H9 (cell line): ENCODE results near the gene SKIC2. TPM values are rescaled to one million over a fixed set of nuclear protein-coding genes. Genes with fewer than 3 reads are reported as not detected.

Experiments
- DNase-seq: peaks from one replicate; pipeline ENCODE4 v3.0.0-alpha.2; 2017
- H2AFZ ChIP-seq: one replicate; pipeline ENCODE4 v1.6.1; 2013; ENCODE audit warnings: mild to moderate bottlenecking, low read length, control low read depth, moderate library complexity
- H2AK5ac ChIP-seq: 2 replicates; pipeline ENCODE4 v1.6.1; 2013; ENCODE audit warnings: low read length, control low read depth, mixed read lengths; ENCODE audit not compliant: insufficient read length
- H2BK120ac ChIP-seq: one replicate; pipeline ENCODE4 v1.6.1; 2013; ENCODE audit warnings: low read depth, mild to moderate bottlenecking, low read length, control low read depth, inconsistent platforms; ENCODE audit not compliant: poor library complexity, severe bottlenecking
- H2BK12ac ChIP-seq: 2 replicates; pipeline ENCODE4 v1.6.1; 2013; ENCODE audit warnings: low read length, control low read depth, mixed read lengths, low read depth; ENCODE audit not compliant: insufficient read length
- H2BK15ac ChIP-seq: 2 replicates; pipeline ENCODE4 v1.6.1; 2013; ENCODE audit warnings: low read depth, low read length, control low read depth
- H2BK20ac ChIP-seq: one replicate; pipeline ENCODE4 v1.6.1; 2013; ENCODE audit warnings: low read depth, mild to moderate bottlenecking, low read length, control low read depth, inconsistent platforms; ENCODE audit not compliant: poor library complexity, severe bottlenecking
- H2BK5ac ChIP-seq: 2 replicates; pipeline ENCODE4 v1.6.1; 2013; ENCODE audit warnings: low read length, control low read depth, mixed read lengths; ENCODE audit not compliant: insufficient read length
- H3K14ac ChIP-seq: 2 replicates; pipeline ENCODE4 v1.6.1; 2013; ENCODE audit warnings: low read length, control low read depth; ENCODE audit not compliant: insufficient read depth
- H3K18ac ChIP-seq: 2 replicates; pipeline ENCODE4 v1.6.1; 2013; ENCODE audit warnings: low read depth, mild to moderate bottlenecking, mixed read lengths, low read length, control low read depth; ENCODE audit not compliant: insufficient read length
- H3K23ac ChIP-seq: 2 replicates; pipeline ENCODE4 v1.6.1; 2013; ENCODE audit warnings: low read length, control low read depth, mixed read lengths, low read depth; ENCODE audit not compliant: insufficient read length
- H3K23me2 ChIP-seq: 2 replicates; pipeline ENCODE4 v1.6.1; 2013; ENCODE audit warnings: low read depth, mild to moderate bottlenecking, mixed read lengths, low read length, control low read depth; ENCODE audit not compliant: insufficient read length, poor library complexity, severe bottlenecking
- H3K27ac ChIP-seq: 2 replicates; pipeline ENCODE4 v1.5.1; 2013; ENCODE audit warnings: low read length, control low read depth, mixed read lengths, low read depth; ENCODE audit not compliant: insufficient read length
- H3K27me3 ChIP-seq: 2 replicates; pipeline ENCODE4 v1.6.1; 2013; ENCODE audit warnings: low read length, control low read depth, inconsistent platforms; ENCODE audit not compliant: insufficient read depth
- H3K4ac ChIP-seq: 2 replicates; pipeline ENCODE4 v1.6.1; 2013; ENCODE audit warnings: low read depth, mild to moderate bottlenecking, control low read depth, inconsistent platforms, low read length, moderate library complexity
- H3K4me1 ChIP-seq: 2 replicates; pipeline ENCODE4 v1.6.1; 2013; ENCODE audit warnings: low read length, control low read depth, inconsistent platforms; ENCODE audit not compliant: insufficient read depth
- H3K4me2 ChIP-seq: 2 replicates; pipeline ENCODE4 v1.6.1; 2013; ENCODE audit warnings: low read length, control low read depth, mixed read lengths; ENCODE audit not compliant: insufficient read length, insufficient read depth
- H3K56ac ChIP-seq: 2 replicates; pipeline ENCODE4 v1.6.1; 2013; ENCODE audit warnings: low read depth, mild to moderate bottlenecking, mixed read lengths, low read length, control low read depth; ENCODE audit not compliant: insufficient read length
- H3K79me1 ChIP-seq: 2 replicates; pipeline ENCODE4 v1.6.1; 2013; ENCODE audit warnings: low read depth, mild to moderate bottlenecking, moderate library complexity, low read length, control low read depth, inconsistent platforms; ENCODE audit not compliant: insufficient read depth, poor library complexity, severe bottlenecking
- H3K79me2 ChIP-seq: 2 replicates; pipeline ENCODE4 v1.6.1; 2013; ENCODE audit warnings: low read length, control low read depth, inconsistent platforms; ENCODE audit not compliant: insufficient read depth
- H3K9ac ChIP-seq: 2 replicates; pipeline ENCODE4 v1.6.1; 2013; ENCODE audit warnings: low read length, control low read depth, mixed read lengths; ENCODE audit not compliant: insufficient read length; ENCODE audit errors: extremely low read depth
- H3K9me3 ChIP-seq: one replicate; pipeline ENCODE4 v1.6.1; 2013; ENCODE audit warnings: low read depth, low read length, inconsistent platforms; ENCODE audit not compliant: control insufficient read depth
- H3T11ph ChIP-seq: one replicate; pipeline ENCODE4 v1.6.1; 2013; ENCODE audit warnings: mild to moderate bottlenecking, low read length, control low read depth, inconsistent platforms
- H4K20me1 ChIP-seq: one replicate; pipeline ENCODE4 v1.6.1; 2013; ENCODE audit not compliant: control insufficient read depth, insufficient read length, insufficient read depth
- H4K5ac ChIP-seq: 2 replicates; pipeline ENCODE4 v1.6.1; 2013; ENCODE audit warnings: low read depth, mild to moderate bottlenecking, mixed read lengths, low read length, control low read depth; ENCODE audit not compliant: insufficient read length
- H4K8ac ChIP-seq: replicated peaks from 2 replicates; pipeline ENCODE4 v1.6.1; 2013; ENCODE audit warnings: low read length, control low read depth, mixed read lengths, low read depth; ENCODE audit not compliant: insufficient read length
- H4K91ac ChIP-seq: 2 replicates; pipeline ENCODE4 v1.6.1; 2013; ENCODE audit warnings: low read depth, mild to moderate bottlenecking, moderate library complexity, mixed read lengths, low read length, control low read depth; ENCODE audit not compliant: insufficient read length
- H3K27ac Mint-ChIP-seq, 3 experiments: 2 replicates in 2 of 3; 3 replicates in 1 of 3; pipeline ENCODE4 v1.8.0; 2020 to 2021; ENCODE audit warnings: mixed read lengths in 3 of 3, mild to moderate bottlenecking in 1 of 3, moderate library complexity in 1 of 3
- H3K27me3 Mint-ChIP-seq: 2 replicates; pipeline ENCODE4 v1.8.0; 2021; ENCODE audit warnings: low read depth, mild to moderate bottlenecking, moderate library complexity, mixed read lengths
- H3K36me3 Mint-ChIP-seq, 3 experiments: 2 replicates in 2 of 3; 3 replicates in 1 of 3; pipeline ENCODE4 v1.8.0; 2020 to 2021; ENCODE audit warnings: low read depth in 3 of 3, mixed read lengths in 3 of 3; ENCODE audit not compliant: insufficient read depth in 1 of 3
- H3K4me1 Mint-ChIP-seq, 2 experiments: 2 replicates each; pipeline ENCODE4 v1.8.0; 2020; ENCODE audit warnings: mixed read lengths in 2 of 2
- H3K4me3 Mint-ChIP-seq, 2 experiments: 2 replicates in 1 of 2; 3 replicates in 1 of 2; pipeline ENCODE4 v1.8.0; 2020 to 2021; ENCODE audit warnings: mild to moderate bottlenecking in 2 of 2, mixed read lengths in 2 of 2, moderate library complexity in 1 of 2
- H3K9me3 Mint-ChIP-seq, 2 experiments: 2 replicates in 1 of 2; 3 replicates in 1 of 2; pipeline ENCODE4 v1.8.0; 2020; ENCODE audit warnings: mild to moderate bottlenecking in 2 of 2, mixed read lengths in 2 of 2, moderate library complexity in 1 of 2
- CTCF ChIP-seq: fragments of 200-600 bp; sonication (generic); conservative IDR thresholded peaks from 3 replicates; pipeline ENCODE4 v1.8.0; 2021; ENCODE audit warnings: antibody characterized with exemption, mild to moderate bottlenecking
- WGBS: extraction: QIAGEN DNeasy Blood & Tissue Kit; methylation state at CpG from one replicate; pipeline ENCODE4 v1.1.7; 2013; ENCODE audit warnings: missing lambda C conversion rate, low lambda C conversion rate, mixed read lengths; ENCODE audit not compliant: insufficient read length; ENCODE audit errors: extremely low coverage; 5-methylcytosine and 5-hydroxymethylcytosine counted together
- total RNA-seq: library from RNA; stranded (reverse); gene quantifications from 2 replicates; pipeline ENCODE4 v1.2.1, GENCODE V29; 2021

Gene SKIC2
- total RNA-seq, 1 experiment from 2014 or later: 86.2 TPM

GRCh38 chr6:31966506-31966905 is 7.5 kb downstream of the SKIC2 start:
- Histone ChIP-seq H3K27me3 (no peaks in the 10 kb centered on the region), H3K79me2 (no peaks in the 10 kb centered on the region; the same call in 1 of the 2 replicates), H3K18ac (no peak overlapping the region), H3K9ac (no peak overlapping the region), H2BK20ac (no peak overlapping the region), H2BK120ac (no peak overlapping the region), H4K20me1 (no peaks in the 10 kb centered on the region), H4K91ac (no peak overlapping the region), H3K23ac (no peak overlapping the region), H2BK12ac (no peak overlapping the region), H3K9me3 (no peaks in the 10 kb centered on the region), H3K14ac (no peak overlapping the region), H3T11ph (no peak overlapping the region), H2BK5ac (no peak overlapping the region), H2AK5ac (no peak overlapping the region), H4K5ac (no peak overlapping the region), H3K4me2 (no peak overlapping the region), H3K23me2 (no peaks in the 10 kb centered on the region), H2AFZ (no peak overlapping the region), H3K4me1 (no peaks in the 10 kb centered on the region), H2BK15ac (no peak overlapping the region), H4K8ac (no peak overlapping the region), H3K27ac (no peak overlapping the region), H3K4ac (no peak overlapping the region), H3K56ac (no peak overlapping the region), H3K79me1 (no peaks in the 10 kb centered on the region)
- Mint-ChIP-seq H3K36me3 (peaks cover 49 to 88% (median 84%) of the 10 kb centered on the region in 3 experiments; a peak in 6 of 7 replicates), H3K27ac (no peak overlapping the region), H3K4me1 (peaks cover 0 to 4% of the 10 kb centered on the region in 2 experiments; a peak in 1 of 4 replicates), H3K27me3 (no peaks in the 10 kb centered on the region; the same call in 1 of the 2 replicates), H3K4me3 (no peak overlapping the region), H3K9me3 (no peaks in the 10 kb centered on the region)
- no peak for DNase-seq
- no peak for TF ChIP-seq CTCF
- whole genome bisulfite sequencing: no CpG with 5 or more reads among the region's 7 CpGs
